AG10803 (cell line): ENCODE results near the gene SEMA4F.
"Not testable (repeated sequence)": the region's sequence is repeated elsewhere in the genome, so short reads cannot be mapped to it uniquely, and the experiment has no call there.

Source experiments
- DNase-seq: peaks from one replicate; pipeline ENCODE4 v3.0.0; 2010; ENCODE audit warnings: low read depth
- H3K4me3 ChIP-seq: 2 replicates; pipeline ENCODE4 v1.5.1; 2011; ENCODE audit warnings: mild to moderate bottlenecking, low read length, control low read depth
- TF ChIP-seq, protein P1 (sequence below): conservative IDR thresholded peaks from 2 replicates; pipeline ENCODE4 v1.5.1; 2011; ENCODE audit warnings: mild to moderate bottlenecking, low read length, control low read depth, inconsistent platforms

The SEMA4F gene

DNA sequence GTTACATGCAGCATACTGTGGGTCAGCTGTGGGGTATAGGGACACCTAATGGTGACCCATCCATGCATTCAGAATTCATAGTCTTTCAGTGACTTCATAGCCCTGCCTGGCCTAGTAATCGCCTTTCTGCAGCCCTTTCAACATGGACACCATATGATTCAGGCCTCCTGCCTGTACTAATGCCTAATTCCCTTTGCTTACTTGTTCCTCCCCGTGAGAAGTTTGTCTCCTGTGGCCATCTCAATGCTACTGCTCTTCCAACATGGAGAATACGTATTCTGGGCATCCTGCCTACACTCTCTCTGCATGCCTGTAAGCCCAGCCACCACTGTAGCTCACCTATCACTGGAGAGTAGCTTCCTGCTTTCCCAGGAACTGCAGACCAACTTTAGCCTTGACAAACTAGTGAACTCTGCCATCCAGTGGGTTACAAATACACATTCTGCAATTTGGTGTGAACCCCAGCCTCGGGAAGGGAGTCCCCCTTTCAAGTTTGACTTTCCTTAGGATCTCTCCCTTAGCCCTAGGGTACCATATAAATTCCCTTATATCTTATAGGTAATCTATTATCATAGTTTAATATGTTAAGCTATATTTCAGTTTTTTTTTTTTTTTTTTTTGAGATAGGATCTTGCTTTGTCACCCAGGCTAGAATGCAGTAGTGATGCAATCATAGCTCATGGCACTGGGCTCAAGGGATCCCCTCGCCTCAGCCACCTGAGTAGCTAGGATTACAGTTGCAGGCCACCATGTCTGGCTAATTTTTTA is 28.2 kb upstream of the SEMA4F start:
- H3K4me3 ChIP-seq: no peak overlapping the region
- TF ChIP-seq, protein P1, sequence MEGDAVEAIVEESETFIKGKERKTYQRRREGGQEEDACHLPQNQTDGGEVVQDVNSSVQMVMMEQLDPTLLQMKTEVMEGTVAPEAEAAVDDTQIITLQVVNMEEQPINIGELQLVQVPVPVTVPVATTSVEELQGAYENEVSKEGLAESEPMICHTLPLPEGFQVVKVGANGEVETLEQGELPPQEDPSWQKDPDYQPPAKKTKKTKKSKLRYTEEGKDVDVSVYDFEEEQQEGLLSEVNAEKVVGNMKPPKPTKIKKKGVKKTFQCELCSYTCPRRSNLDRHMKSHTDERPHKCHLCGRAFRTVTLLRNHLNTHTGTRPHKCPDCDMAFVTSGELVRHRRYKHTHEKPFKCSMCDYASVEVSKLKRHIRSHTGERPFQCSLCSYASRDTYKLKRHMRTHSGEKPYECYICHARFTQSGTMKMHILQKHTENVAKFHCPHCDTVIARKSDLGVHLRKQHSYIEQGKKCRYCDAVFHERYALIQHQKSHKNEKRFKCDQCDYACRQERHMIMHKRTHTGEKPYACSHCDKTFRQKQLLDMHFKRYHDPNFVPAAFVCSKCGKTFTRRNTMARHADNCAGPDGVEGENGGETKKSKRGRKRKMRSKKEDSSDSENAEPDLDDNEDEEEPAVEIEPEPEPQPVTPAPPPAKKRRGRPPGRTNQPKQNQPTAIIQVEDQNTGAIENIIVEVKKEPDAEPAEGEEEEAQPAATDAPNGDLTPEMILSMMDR: no peak
- no peak for DNase-seq

DNA sequence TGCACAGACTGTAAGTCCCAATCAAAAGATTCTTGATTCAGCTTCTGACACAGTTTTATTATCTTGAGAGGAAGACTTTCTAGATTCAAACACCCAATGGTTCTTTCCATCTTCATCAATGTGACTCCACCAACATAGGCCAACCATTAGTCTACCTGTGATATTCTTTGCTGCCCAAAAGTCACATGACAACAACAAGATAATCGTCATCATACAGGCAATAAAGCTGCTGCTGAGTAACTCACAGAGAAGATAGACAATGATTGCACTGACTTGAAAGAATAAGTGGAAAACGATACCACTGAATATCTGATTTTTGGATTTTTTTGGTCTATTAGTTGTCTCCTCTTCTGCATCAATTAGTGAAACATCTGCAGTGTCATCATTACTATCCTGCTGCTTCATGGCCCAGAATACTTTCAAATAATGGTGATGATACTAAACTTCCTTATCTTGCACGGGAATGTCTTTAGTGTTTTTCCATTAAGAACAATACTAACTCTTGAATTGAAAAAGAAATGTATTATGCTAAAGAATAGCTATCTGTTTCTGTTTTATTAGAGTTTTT is 25.4 kb upstream of the SEMA4F start:
- no peak for DNase-seq
- TF ChIP-seq, protein P1: no peak
- H3K4me3 ChIP-seq: no peak overlapping the region

DNA sequence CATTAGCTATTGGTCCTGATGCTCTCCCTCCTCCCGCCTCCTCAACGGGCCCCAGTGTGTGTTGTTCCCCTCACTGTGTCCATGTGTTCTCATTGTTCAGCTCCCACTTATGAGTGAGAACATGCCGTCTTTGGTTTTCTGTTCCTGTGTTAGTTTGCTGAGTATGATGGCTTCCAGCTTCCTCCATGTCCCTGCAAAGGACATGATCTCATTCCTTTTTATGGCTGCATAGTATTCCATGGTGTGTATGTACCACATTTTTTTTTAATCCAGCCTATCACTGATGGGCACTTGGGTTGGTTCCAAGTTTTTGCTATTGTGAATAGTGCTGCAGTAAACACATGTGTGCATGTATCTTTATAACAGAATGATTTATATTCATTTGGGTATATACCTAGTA is 23.6 kb upstream of the SEMA4F start:
- H3K4me3 ChIP-seq, DNase-seq: not testable (repeated sequence)

DNA sequence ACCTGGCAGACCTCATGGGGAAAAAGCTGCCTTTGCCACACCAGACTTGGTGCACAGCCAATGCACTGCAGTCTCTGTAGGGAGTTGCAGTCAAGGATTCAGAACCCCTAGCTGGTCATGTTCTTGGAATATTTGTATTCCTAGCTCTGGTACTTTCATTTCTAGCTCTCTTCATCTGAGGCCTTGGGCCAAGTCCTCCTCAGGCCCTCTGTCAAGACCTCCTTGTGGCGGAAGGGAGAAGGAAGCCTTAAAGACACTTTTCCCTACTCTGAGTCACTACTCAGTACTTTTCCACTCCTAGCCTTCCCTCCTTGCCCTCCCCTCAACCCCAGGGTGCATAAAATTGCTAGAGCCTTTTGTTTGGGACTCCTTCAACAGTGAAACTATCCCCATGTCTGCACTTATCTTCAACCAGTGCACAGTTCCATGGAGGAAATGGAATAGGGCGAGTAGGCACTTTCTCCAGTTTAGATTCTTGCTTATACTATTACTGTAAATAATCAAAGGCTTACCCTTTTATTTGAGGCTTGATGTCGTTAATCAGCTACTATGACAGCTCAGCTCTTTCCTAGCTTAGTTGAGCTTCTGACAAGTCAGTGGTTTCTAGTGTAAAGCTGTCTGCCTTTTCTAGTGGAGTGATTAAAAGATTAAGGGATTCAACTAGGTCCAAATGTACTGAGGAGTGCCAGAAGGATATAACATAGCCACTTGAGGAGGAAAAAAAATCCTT is 21.7 kb upstream of the SEMA4F start:
- no peak for DNase-seq
- H3K4me3 ChIP-seq: no peak overlapping the region
- TF ChIP-seq, protein P1: no peak

DNA sequence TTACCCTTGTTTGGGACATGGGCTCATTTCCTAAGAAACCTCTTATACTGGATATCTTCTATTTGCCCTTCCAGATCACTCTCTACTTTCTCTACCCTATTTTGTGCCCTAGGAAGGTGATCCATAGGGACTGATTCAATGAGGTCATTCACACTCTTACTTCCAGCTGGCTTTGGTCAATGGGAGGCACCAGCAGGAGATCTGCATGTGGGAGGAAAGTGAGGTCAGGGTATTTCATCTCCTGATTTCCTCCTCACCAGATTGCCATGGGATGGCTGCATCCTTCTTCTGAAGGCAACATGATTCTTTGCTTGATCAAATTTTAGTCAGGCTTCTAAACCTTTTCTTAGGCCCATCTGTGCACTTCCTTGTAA is 21.1 kb upstream of the SEMA4F start:
- no peak for DNase-seq
- TF ChIP-seq, protein P1: no peak
- no peak overlapping the region for H3K4me3 ChIP-seq

DNA sequence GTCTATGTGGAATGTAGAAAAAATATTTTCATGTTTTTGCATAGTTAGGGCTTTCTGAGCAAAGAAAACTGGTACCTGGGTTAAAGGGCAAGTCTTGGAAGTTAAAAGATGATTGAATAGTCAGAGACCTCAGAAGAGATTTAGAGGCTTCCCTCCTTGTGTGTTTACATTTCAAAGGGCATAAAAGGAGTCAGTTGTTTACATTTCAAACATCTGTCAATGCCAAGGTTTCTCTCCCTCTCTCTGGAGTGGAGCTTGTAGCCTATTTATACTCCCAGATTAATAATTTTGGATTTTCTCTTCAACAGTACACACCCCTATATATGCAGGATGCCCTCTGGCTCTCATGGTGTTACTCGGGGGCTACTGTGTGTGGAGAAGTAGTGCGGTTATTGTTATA is 14.5 kb upstream of the SEMA4F start:
- DNase-seq: no peak
- no peak overlapping the region for H3K4me3 ChIP-seq
- TF ChIP-seq, protein P1: no peak

DNA sequence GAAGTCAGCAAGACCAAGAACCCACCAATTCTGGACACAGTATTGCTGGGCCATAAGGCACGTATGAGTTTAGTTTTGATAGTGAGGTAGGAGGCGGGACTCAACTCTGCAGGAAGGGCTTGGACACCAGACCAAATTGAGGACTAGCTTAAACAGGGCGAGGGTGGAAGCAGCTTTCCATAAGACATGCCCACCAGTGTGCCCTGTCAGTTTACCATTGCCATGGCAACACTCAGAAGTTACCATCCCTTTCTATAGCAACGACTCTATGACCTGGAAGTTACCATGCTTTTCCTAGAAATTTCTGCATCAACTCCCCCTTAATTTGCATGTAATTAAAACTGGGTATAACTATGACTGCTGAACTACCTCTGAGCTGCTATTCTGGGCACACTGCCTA is 8.7 kb upstream of the SEMA4F start:
- TF ChIP-seq, protein P1: no peak
- H3K4me3 ChIP-seq: no peak overlapping the region
- no peak for DNase-seq
